BE2C (cell line): ENCODE data around the gene AKAP4.

ENCODE experiments used
- DNase-seq: peaks from one replicate; pipeline ENCODE4 v3.0.0-alpha.2; 2020
- H3K27me3 ChIP-seq: fragments of 250-450 bp; sonication (Bioruptor Pico); 2 replicates; pipeline ENCODE4 v1.5.1; 2020; ENCODE audit warnings: mild to moderate bottlenecking
- H3K36me3 ChIP-seq: fragments of 250-450 bp; sonication (Bioruptor Pico); 2 replicates; pipeline ENCODE4 v1.5.1; 2020; ENCODE audit warnings: mild to moderate bottlenecking
- H3K4me1 ChIP-seq: fragments of 250-450 bp; sonication (Bioruptor Pico); 2 replicates; pipeline ENCODE4 v1.5.1; 2020
- H3K4me3 ChIP-seq: 2 replicates; pipeline ENCODE4 v1.5.1; 2011; ENCODE audit warnings: low read depth, low read length
- H3K9me3 ChIP-seq: fragments of 250-450 bp; sonication (Bioruptor Pico); 2 replicates; pipeline ENCODE4 v1.5.1; 2020
- CTCF ChIP-seq: IDR thresholded peaks from 2 replicates; pipeline ENCODE4 v1.5.1; 2012; ENCODE audit warnings: mild to moderate bottlenecking, low read depth, low read length

AKAP4 gene

DNA sequence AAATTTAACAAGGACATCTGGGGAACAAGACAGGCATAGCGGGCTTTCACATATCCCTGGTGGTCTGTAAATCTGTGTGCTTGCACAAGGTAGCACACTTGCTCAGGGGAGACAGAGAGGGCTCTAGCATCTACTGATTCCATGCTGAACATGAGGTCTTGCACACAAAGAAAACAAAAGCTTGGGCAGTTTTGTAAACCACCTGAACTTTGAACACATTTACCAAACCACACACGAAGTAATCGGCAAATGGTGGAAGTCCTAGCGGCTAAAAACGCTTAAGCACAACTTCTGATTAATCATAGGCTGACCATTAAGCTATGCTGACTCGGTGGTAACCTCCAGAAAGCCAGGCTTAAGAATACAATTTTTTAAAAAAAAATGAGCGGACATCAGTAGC is 52.8 kb downstream of the AKAP4 start:
- Histone ChIP-seq H3K4me1 (no peaks in the 10 kb centered on the region), H3K9me3 (no peaks in the 10 kb centered on the region), H3K36me3 (no peaks in the 10 kb centered on the region), H3K27me3 (no peaks in the 10 kb centered on the region), H3K4me3 (no peak overlapping the region)
- TF ChIP-seq CTCF = no peak
- DNase-seq = no peak
